Measurements from ENCODE around the gene KBTBD8.
A peak's percentile ranks its signal among the peaks of the same experiment; 100 is the strongest.

The KBTBD8 gene

DNA sequence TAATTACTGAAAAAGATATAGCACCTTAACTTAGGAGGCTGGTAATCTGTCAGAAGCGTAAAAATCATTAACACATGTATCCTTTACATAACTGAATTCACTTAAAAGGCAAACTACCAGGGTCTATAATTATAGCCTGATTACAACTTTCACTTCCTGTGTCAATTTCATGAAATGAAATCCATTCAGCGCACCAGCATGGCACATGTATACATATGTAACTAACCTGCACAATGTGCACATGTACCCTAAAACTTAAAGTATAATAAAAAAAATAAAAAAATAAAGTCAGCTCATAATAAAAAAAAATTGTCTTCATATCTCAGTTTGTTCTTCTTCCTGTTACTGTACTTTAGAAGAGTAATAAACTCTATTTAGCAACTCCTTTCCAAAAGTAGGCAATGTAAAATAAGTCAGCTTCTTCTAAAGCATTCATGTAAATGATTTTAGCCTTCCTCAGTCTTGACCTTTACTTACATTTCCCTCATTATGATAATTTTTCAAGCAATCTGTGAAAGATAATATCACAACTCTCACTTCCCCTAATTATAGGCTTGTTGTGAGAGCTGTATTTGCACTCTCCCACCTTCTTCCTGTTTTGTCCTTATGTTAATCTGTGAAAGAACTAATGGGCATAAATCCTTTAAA, 50.1 kb downstream of the KBTBD8 start:
- peak; percentile 77 for FAIRE-seq
- DNase-seq (ENCODE audit: insufficient read length, low spot score), result no peak
- TF ChIP-seq POU2F2 (IDR thresholded peaks at IDR 0.05; ENCODE audit: low read depth, low read length) (no peak), SPI1 (IDR thresholded peaks at IDR 0.05; ENCODE audit: low read depth, low read length) (peak; percentile 94)

DNA sequence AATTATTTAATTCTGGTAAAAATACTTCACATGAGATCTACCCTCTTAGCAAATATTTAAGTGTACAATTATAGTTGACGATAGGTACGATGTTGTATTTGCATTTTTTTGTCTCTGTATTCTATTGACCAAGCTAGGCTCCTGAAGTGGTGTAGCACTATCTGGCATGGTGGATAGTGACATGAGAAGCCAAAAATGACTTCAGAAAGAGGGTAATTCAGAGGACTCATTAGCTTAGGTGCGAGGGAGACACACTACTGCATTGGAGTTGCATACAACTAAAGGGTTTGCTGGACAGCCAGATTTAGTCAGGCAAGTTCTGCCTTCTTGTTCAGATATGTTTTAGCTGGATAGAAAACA, 50.6 kb downstream of the KBTBD8 start:
- DNase-seq (ENCODE audit: insufficient read length, low spot score), result no peak
- no peak for FAIRE-seq
- TF ChIP-seq SPI1 (IDR thresholded peaks at IDR 0.05; ENCODE audit: low read depth, low read length) (no peak), PAX5 (IDR thresholded peaks at IDR 0.05; ENCODE audit: insufficient read depth, low read length, severe bottlenecking) (no peak), TAF1 (IDR thresholded peaks at IDR 0.05; ENCODE audit: low read depth, low read length) (no peak)

DNA sequence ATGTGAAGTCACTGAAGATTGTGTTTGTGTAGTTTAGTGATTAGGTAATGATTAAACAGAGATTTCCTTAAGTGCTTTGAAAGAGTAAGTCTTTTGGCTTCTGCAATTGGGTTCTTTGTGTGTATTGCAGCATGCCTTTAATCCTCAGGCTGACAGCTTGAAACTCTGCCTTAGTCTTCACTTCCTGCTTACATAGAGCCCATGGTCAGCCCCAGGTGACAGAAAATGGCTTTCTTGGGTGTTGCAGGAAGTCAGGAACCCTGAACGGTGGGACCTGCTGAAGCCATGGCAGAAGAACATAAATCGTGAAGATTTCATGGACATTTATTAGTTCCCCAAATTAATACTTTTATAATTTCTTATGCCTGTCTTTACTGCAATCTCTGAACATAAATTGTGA, 61.3 kb downstream of the KBTBD8 start:
- DNase-seq (ENCODE audit: insufficient read length, low spot score) (no peak), FAIRE-seq (no peak)
- TF ChIP-seq POU2F2 (IDR thresholded peaks at IDR 0.05; ENCODE audit: low read depth, low read length) (no peak), PAX5 (IDR thresholded peaks at IDR 0.05; ENCODE audit: insufficient read depth, low read length, severe bottlenecking) (no peak), TAF1 (IDR thresholded peaks at IDR 0.05; ENCODE audit: low read depth, low read length) (no peak), POLR2AphosphoS5 (IDR thresholded peaks at IDR 0.05; ENCODE audit: low read depth, low read length) (no peak)
